ENCODE results near the gene ADRB1.

The ADRB1 gene

GRCh38 chr10:114026189-114027040, 17.3 kb upstream of the ADRB1 start:
- no peak for DNase-seq

- DNase-seq = no peak
These were observed 16.6 kb upstream of the ADRB1 start for GRCh38 chr10:114027041-114027394.

GRCh38 chr10:114027951-114028350, 15.7 kb upstream of the ADRB1 start:
- no peak for DNase-seq

GRCh38 chr10:114028425-114028824, 15.2 kb upstream of the ADRB1 start:
- no peak for DNase-seq

GRCh38 chr10:114029655-114030054, 14.0 kb upstream of the ADRB1 start:
- no peak for DNase-seq

GRCh38 chr10:114030140-114030539, 13.5 kb upstream of the ADRB1 start:
- no peak for DNase-seq

- no peak for DNase-seq
These were observed 12.3 kb upstream of the ADRB1 start for GRCh38 chr10:114031073-114031972.

GRCh38 chr10:114033566-114033965, 10.1 kb upstream of the ADRB1 start:
- no peak for DNase-seq

- no peak for DNase-seq
These were observed 8.6 kb upstream of the ADRB1 start for GRCh38 chr10:114034923-114035645.

GRCh38 chr10:114035791-114036190, 7.9 kb upstream of the ADRB1 start:
- no peak for DNase-seq

GRCh38 chr10:114038819-114039218, 4.8 kb upstream of the ADRB1 start:
- no peak for DNase-seq

- DNase-seq = no peak
These were observed 2.5 kb upstream of the ADRB1 start for GRCh38 chr10:114041166-114041565.

- DNase-seq = peak; percentile 61
These were observed 653 bp upstream of the ADRB1 start for GRCh38 chr10:114042895-114043531.

GRCh38 chr10:114044247-114045135, 825 bp downstream of the ADRB1 start:
- DNase-seq = no peak

- peak; percentile 60 for DNase-seq
These were observed 1.7 kb downstream of the ADRB1 start for GRCh38 chr10:114045136-114046086.

GRCh38 chr10:114046087-114046458, 2.4 kb downstream of the ADRB1 start:
- no peak for DNase-seq

- no peak for DNase-seq
These were observed 4.8 kb downstream of the ADRB1 start for GRCh38 chr10:114048472-114048871.

GRCh38 chr10:114051714-114052113, 8.0 kb downstream of the ADRB1 start:
- DNase-seq = no peak

- no peak for DNase-seq
These were observed 8.6 kb downstream of the ADRB1 start for GRCh38 chr10:114052255-114052654.

GRCh38 chr10:114053946-114054345, 10.3 kb downstream of the ADRB1 start:
- DNase-seq = no peak

- DNase-seq = no peak
These were observed 14.2 kb downstream of the ADRB1 start for GRCh38 chr10:114057855-114058254.

Data from right forelimb (tissue), 1 donor.